ENCODE measurements around the gene TEX26.

DNA sequence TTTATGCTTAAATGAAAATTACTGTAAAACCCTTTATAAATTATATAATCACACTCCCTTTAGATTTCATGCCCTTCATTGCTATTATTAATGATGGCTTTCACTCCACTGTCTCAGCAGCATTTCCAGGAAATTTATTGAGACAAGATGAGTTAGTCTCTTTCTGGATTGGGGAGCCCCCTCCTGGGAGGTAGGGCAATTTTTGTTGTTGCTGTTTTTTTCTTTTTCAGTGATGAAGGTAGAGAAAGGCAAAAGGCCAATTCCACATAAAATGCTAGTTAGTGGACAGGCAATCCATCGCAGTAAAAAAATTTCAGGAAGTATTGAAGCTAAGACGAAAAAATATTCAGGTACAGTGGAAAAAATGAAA, 80.2 kb downstream of the TEX26 start:
- TF ChIP-seq, protein P1, sequence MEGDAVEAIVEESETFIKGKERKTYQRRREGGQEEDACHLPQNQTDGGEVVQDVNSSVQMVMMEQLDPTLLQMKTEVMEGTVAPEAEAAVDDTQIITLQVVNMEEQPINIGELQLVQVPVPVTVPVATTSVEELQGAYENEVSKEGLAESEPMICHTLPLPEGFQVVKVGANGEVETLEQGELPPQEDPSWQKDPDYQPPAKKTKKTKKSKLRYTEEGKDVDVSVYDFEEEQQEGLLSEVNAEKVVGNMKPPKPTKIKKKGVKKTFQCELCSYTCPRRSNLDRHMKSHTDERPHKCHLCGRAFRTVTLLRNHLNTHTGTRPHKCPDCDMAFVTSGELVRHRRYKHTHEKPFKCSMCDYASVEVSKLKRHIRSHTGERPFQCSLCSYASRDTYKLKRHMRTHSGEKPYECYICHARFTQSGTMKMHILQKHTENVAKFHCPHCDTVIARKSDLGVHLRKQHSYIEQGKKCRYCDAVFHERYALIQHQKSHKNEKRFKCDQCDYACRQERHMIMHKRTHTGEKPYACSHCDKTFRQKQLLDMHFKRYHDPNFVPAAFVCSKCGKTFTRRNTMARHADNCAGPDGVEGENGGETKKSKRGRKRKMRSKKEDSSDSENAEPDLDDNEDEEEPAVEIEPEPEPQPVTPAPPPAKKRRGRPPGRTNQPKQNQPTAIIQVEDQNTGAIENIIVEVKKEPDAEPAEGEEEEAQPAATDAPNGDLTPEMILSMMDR (IDR thresholded peaks at IDR 0.05; ENCODE audit: insufficient read depth, low read length, poor library complexity, severe bottlenecking) = no peak
- no peak for TF ChIP-seq EZH2phosphoT487 (conservative IDR thresholded peaks at IDR 0.05; ENCODE audit: low read length)
